Spleen (tissue), 11 donors: ENCODE results near the gene ATP2A1. TPM values are rescaled to one million over a fixed set of nuclear protein-coding genes. Genes with fewer than 3 reads are reported as not detected.

ENCODE experiments used
- DNase-seq: peaks from one replicate; pipeline ENCODE4 v3.0.0-alpha.2; 2020
- H3K27ac ChIP-seq, 8 donors: fragments of 200-600 bp; sonication (generic) in 7 of 8; 1 replicate in 4 of 8; 2 replicates in 4 of 8; pipeline versions ENCODE4 v1.5.0 to v1.8.0; 2016 to 2021; ENCODE audit warnings: inconsistent platforms in 4 of 8, mild to moderate bottlenecking in 4 of 8, moderate library complexity in 1 of 8
- H3K27me3 ChIP-seq, 7 donors: fragments of 200-600 bp; sonication (generic) in 6 of 7; replicated peaks in 1 of 7; 1 replicate in 4 of 7; 2 replicates in 3 of 7; pipeline versions ENCODE4 v1.5.0 to v1.8.0; 2016 to 2021; ENCODE audit warnings: inconsistent platforms in 3 of 7, mild to moderate bottlenecking in 1 of 7
- H3K36me3 ChIP-seq, 6 donors: fragments of 200-600 bp; sonication (generic) in 5 of 6; 1 replicate in 4 of 6; 2 replicates in 2 of 6; pipeline versions ENCODE4 v1.5.0 to v1.8.0; 2016 to 2021; ENCODE audit warnings: inconsistent platforms in 2 of 6
- H3K4me1 ChIP-seq, 6 donors: fragments of 200-600 bp; sonication (generic) in 5 of 6; 1 replicate in 3 of 6; 2 replicates in 3 of 6; pipeline versions ENCODE4 v1.5.0 to v1.8.0; 2016 to 2021; ENCODE audit warnings: inconsistent platforms in 3 of 6
- H3K4me3 ChIP-seq, 8 donors: fragments of 200-600 bp; sonication (generic) in 7 of 8; 1 replicate in 4 of 8; 2 replicates in 4 of 8; pipeline versions ENCODE4 v1.5.0 to v1.8.0; 2016 to 2021; ENCODE audit warnings: inconsistent platforms in 4 of 8, mild to moderate bottlenecking in 4 of 8, moderate library complexity in 2 of 8
- H3K9me3 ChIP-seq, 8 donors: fragments of 200-600 bp; sonication (generic) in 7 of 8; 1 replicate in 4 of 8; 2 replicates in 4 of 8; pipeline versions ENCODE4 v1.5.0 to v1.8.0; 2016 to 2021; ENCODE audit warnings: inconsistent platforms in 4 of 8
- POLR2A ChIP-seq, 3 donors: fragments of 450-650 bp; IDR thresholded peaks; one replicate each; pipeline ENCODE4 v1.5.1; 2017; ENCODE audit warnings: antibody characterized with exemption in 3 of 3, mild to moderate bottlenecking in 1 of 3
- POLR2AphosphoS5 ChIP-seq, 3 donors: sonication (generic); formaldehyde crosslinking; IDR thresholded peaks; one replicate each; pipeline ENCODE4 v1.5.1; 2017; ENCODE audit warnings: antibody characterized with exemption in 3 of 3
- WGBS, 5 donors: extraction: QIAGEN DNeasy Blood & Tissue Kit in 3 of 5; methylation state at CpG; one replicate each; pipeline versions ENCODE4 v1.1.5 to v1.1.7; 2013 to 2018; 5-methylcytosine and 5-hydroxymethylcytosine counted together
- intact Hi-C: fragments of 100-400 bp; cut with DNase I; formaldehyde crosslinking; loops from one replicate; pipeline ENCODE4 v1.15.0; 2023; ENCODE audit warnings: low total_unique reads
- polyA plus RNA-seq, 3 donors: library from polyadenylated mRNA; stranded (reverse); fragments of 200-250 nt; gene quantifications; one replicate each; pipeline ENCODE4 v1.2.1, GENCODE V29; 2013
- total RNA-seq, 7 donors: library from RNA; depleted of rRNA in 3 of 7; stranded (reverse); fragments of >200 nt in 3 of 7; fragmentation: NEBNext Ultra II Directional in 4 of 7; extraction: Animal tissue kit (Norgen Biotek cat#: 25700) in 4 of 7; gene quantifications; one replicate each; pipeline versions ENCODE4 v1.1.0 to v1.2.1, GENCODE V29; 2016 to 2021
- TF ChIP-seq, protein P1 (sequence below), 11 experiments: fragments of 200-600 bp in 7 of 11; fragments of 450-650 bp in 4 of 11; sonication (generic) in 4 of 11; IDR thresholded peaks in 8 of 11; conservative IDR thresholded peaks in 3 of 11; 1 replicate in 7 of 11; 2 replicates in 4 of 11; pipeline versions ENCODE4 v1.4.0 to v1.8.0; 2016 to 2021; ENCODE audit warnings: antibody characterized with exemption in 11 of 11, inconsistent platforms in 4 of 11, mild to moderate bottlenecking in 1 of 11
- donor health status: healthy with polysubstance abuse.
- donor health status: DM: no; HTN: no; CAD: no; lungs with moderate emphysema.
- donor health status: DM: no; HTN: no; CAD: no.
- donor health status: Bipolar disorder and iron deficiency.
- donor health status: healthy.
- donor health status: DM: no; HTN: no; CAD: no.
- donor health status: DM: yes; HTN: yes; CAD: no.

Gene ATP2A1
- total and polyA plus RNA-seq, 10 donors, result 0.26 to 1.5 (median 0.55) TPM; not detected in 2

- no peak overlapping the region for H3K4me3 ChIP-seq
- 93 to 97% (median 95%) methylated on average over 22 to 25 of the region's 25 CpGs for WGBS, 5 donors
- no peaks in the 10 kb centered on the region for H3K9me3 ChIP-seq
- H3K27me3 ChIP-seq, result no peaks in the 10 kb centered on the region
- intact Hi-C loops, result no loop called here
- TF ChIP-seq POLR2A (IDR thresholded peaks at IDR 0.05) (no peak), POLR2AphosphoS5 (IDR thresholded peaks at IDR 0.05) (peak in 2 of 3 donors; percentile 11 to 60)
- TF ChIP-seq, protein P1, sequence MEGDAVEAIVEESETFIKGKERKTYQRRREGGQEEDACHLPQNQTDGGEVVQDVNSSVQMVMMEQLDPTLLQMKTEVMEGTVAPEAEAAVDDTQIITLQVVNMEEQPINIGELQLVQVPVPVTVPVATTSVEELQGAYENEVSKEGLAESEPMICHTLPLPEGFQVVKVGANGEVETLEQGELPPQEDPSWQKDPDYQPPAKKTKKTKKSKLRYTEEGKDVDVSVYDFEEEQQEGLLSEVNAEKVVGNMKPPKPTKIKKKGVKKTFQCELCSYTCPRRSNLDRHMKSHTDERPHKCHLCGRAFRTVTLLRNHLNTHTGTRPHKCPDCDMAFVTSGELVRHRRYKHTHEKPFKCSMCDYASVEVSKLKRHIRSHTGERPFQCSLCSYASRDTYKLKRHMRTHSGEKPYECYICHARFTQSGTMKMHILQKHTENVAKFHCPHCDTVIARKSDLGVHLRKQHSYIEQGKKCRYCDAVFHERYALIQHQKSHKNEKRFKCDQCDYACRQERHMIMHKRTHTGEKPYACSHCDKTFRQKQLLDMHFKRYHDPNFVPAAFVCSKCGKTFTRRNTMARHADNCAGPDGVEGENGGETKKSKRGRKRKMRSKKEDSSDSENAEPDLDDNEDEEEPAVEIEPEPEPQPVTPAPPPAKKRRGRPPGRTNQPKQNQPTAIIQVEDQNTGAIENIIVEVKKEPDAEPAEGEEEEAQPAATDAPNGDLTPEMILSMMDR (IDR thresholded peaks at IDR 0.05 in 8 of 11, conservative IDR thresholded peaks at IDR 0.05 in 3 of 11), result no peak
- DNase-seq, result no peak
- no peaks in the 10 kb centered on the region for H3K4me1 ChIP-seq
- H3K36me3 ChIP-seq, result peaks cover 6 to 93% (median 83%) of the 10 kb centered on the region in 6 donors
- no peak overlapping the region for H3K27ac ChIP-seq
Measured at GRCh38 chr16:28834873-28835863, 43.1 kb upstream of the ATP2A1 start.

GRCh38 chr16:28835864-28836760 lies 42.2 kb upstream of the ATP2A1 start:
- Histone ChIP-seq H3K36me3 (peaks cover 6 to 90% (median 74%) of the 10 kb centered on the region in 6 donors), H3K27ac (no peak overlapping the region), H3K4me3 (no peak overlapping the region), H3K27me3 (no peaks in the 10 kb centered on the region), H3K9me3 (no peaks in the 10 kb centered on the region), H3K4me1 (no peaks in the 10 kb centered on the region)
- DNase-seq, result no peak
- TF ChIP-seq, protein P1 (IDR thresholded peaks at IDR 0.05 in 8 of 11, conservative IDR thresholded peaks at IDR 0.05 in 3 of 11), result no peak
- TF ChIP-seq POLR2A (IDR thresholded peaks at IDR 0.05) (no peak), POLR2AphosphoS5 (IDR thresholded peaks at IDR 0.05) (no peak)
- WGBS, 5 donors, result 94 to 97% (median 95%) methylated on average over 24 to 25 of the region's 25 CpGs
- intact Hi-C loops, result no loop called here

DNA sequence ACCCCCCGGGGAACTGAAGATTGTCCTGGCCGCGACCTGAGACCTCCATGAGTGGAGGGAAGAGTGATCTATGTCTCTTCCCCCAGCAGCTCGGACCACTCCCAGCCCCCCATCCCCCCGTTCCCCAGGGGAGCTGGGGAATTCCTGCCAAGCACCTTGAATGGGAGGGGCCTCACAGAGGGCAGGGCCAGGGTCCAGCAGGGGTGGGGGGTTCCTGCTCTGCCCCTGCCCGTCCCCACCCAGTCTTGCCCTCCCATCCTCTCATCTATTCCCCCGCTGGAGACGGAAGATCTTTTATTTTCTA lies 41.6 kb upstream of the ATP2A1 start:
- WGBS, 5 donors, result 83 to 91% (median 87%) methylated on average over 8 of the region's 8 CpGs
- no peak overlapping the region for H3K27ac ChIP-seq
- DNase-seq, result no peak
- intact Hi-C loops, result no loop called here
- H3K9me3 ChIP-seq, result no peaks in the 10 kb centered on the region
- no peak overlapping the region for H3K4me3 ChIP-seq
- no peaks in the 10 kb centered on the region for H3K4me1 ChIP-seq
- peaks cover 6 to 90% (median 70%) of the 10 kb centered on the region in 6 donors for H3K36me3 ChIP-seq
- TF ChIP-seq POLR2A (IDR thresholded peaks at IDR 0.05) (no peak), POLR2AphosphoS5 (IDR thresholded peaks at IDR 0.05) (peak in 1 of 3 donors; percentile 20)
- TF ChIP-seq, protein P1 (IDR thresholded peaks at IDR 0.05 in 8 of 11, conservative IDR thresholded peaks at IDR 0.05 in 3 of 11), result no peak
- H3K27me3 ChIP-seq, result no peaks in the 10 kb centered on the region
